Common myeloid progenitor, CD34-positive (primary cell): ENCODE data around the gene NR4A1.
A peak's percentile ranks its signal among the peaks of the same experiment; 100 is the strongest.

ENCODE experiments used
- CTCF ChIA-PET: fragments of 350-600 bp; sonication (Branson Sonifier 250); formaldehyde crosslinking; loops from one replicate; lab custom pipeline; 2021; ENCODE audit warnings: antibody characterized with exemption; lab: Charles Lee
- POLR2A ChIA-PET: fragments of 350-600 bp; sonication (Branson Sonifier 250); formaldehyde crosslinking; loops from one replicate; lab custom pipeline; 2021; ENCODE audit warnings: antibody characterized with exemption; lab: Charles Lee
- DNase-seq, 3 donors: peaks; one replicate each; pipeline versions ENCODE4 v3.0.0 to v3.0.0-alpha.2; 2013
- H3K27ac ChIP-seq, 2 experiments: 1 replicate in 1 of 2; 2 replicates in 1 of 2; pipeline ENCODE4 v1.7.0; 2013; ENCODE audit warnings: inconsistent platforms in 2 of 2, low read length in 2 of 2, mild to moderate bottlenecking in 2 of 2, low read depth in 1 of 2, moderate library complexity in 1 of 2; ENCODE audit not compliant: severe bottlenecking in 2 of 2, insufficient read depth in 1 of 2, poor library complexity in 1 of 2
- H3K27me3 ChIP-seq, 5 experiments: replicated peaks in 2 of 5; 1 replicate in 3 of 5; 2 replicates in 2 of 5; pipeline versions ENCODE4 v1.6.1 to v1.7.0; 2013; ENCODE audit warnings: low read length in 4 of 5, mild to moderate bottlenecking in 2 of 5, moderate library complexity in 2 of 5, inconsistent platforms in 1 of 5; ENCODE audit not compliant: insufficient read depth in 5 of 5, control insufficient read depth in 4 of 5
- H3K36me3 ChIP-seq, 4 experiments: 1 replicate in 2 of 4; 2 replicates in 2 of 4; pipeline versions ENCODE4 v1.6.1 to v1.7.0; 2013; ENCODE audit warnings: low read length in 3 of 4, control low read depth in 1 of 4, mild to moderate bottlenecking in 1 of 4; ENCODE audit not compliant: control insufficient read depth in 4 of 4, insufficient read depth in 4 of 4
- H3K4me1 ChIP-seq, 4 experiments: 1 replicate in 3 of 4; 2 replicates in 1 of 4; pipeline versions ENCODE4 v1.6.1 to v1.7.1; 2013; ENCODE audit warnings: low read length in 3 of 4, mild to moderate bottlenecking in 3 of 4, control low read depth in 1 of 4, inconsistent platforms in 1 of 4, moderate library complexity in 1 of 4; ENCODE audit not compliant: control insufficient read depth in 4 of 4, insufficient read depth in 4 of 4; ENCODE audit errors: control extremely low read depth in 1 of 4
- H3K4me3 ChIP-seq, 7 experiments: 1 replicate in 4 of 7; 2 replicates in 3 of 7; pipeline versions ENCODE4 v1.5.1 to v1.7.0; 2013; ENCODE audit warnings: mild to moderate bottlenecking in 7 of 7, low read length in 6 of 7, moderate library complexity in 6 of 7, inconsistent platforms in 2 of 7, low read depth in 2 of 7, control low read depth in 1 of 7; ENCODE audit not compliant: insufficient read depth in 4 of 7, control insufficient read depth in 1 of 7; ENCODE audit errors: extremely low read depth in 1 of 7
- H3K9me3 ChIP-seq, 5 experiments: 1 replicate in 4 of 5; 2 replicates in 1 of 5; pipeline versions ENCODE4 v1.6.1 to v1.7.1; 2013; ENCODE audit warnings: low read length in 4 of 5, mild to moderate bottlenecking in 2 of 5, inconsistent platforms in 1 of 5, low read depth in 1 of 5, moderate library complexity in 1 of 5; ENCODE audit not compliant: control insufficient read depth in 4 of 5, insufficient read depth in 2 of 5; ENCODE audit errors: control extremely low read depth in 1 of 5
- WGBS: methylation state at CpG from one replicate; pipeline ENCODE4 v1.1.5; 2013; ENCODE audit not compliant: insufficient coverage; 5-methylcytosine and 5-hydroxymethylcytosine counted together

NR4A1 gene

GRCh38 chr12:52023182-52023975, 27.9 kb upstream of the NR4A1 start:
- H3K27me3 ChIP-seq, result no peaks in the 10 kb centered on the region
- H3K4me1 ChIP-seq, result peaks cover 8 to 46% (median 43%) of the 10 kb centered on the region in 4 experiments
- POLR2A ChIA-PET, result interaction anchor here (0.8 to 6.4 kb wide), 15 partner anchors 9 to 654 kb away, joined by 3 to 120 read pairs (median 5); partner anchors contain the start of genes ATG101, NR4A1 and TAMALIN
- under 1% methylated on average over 53 of the region's 70 CpGs for WGBS
- DNase-seq, result peak; percentile 83 to 95 (median 90)
- CTCF ChIA-PET, result interaction anchor here (1.1 to 16.1 kb wide), 12 partner anchors 15 to 129 kb away, joined by 4 to 661 read pairs (median 18); partner anchors contain the start of genes ATG101, NR4A1, SMIM41 and TAMALIN
- peak overlapping the region; percentile 51 to 86 (median 70) for H3K4me3 ChIP-seq
- H3K27ac ChIP-seq, result peak overlapping the region; percentile 25 to 78
- no peaks in the 10 kb centered on the region for H3K36me3 ChIP-seq
- H3K9me3 ChIP-seq, result no peaks in the 10 kb centered on the region

DNA sequence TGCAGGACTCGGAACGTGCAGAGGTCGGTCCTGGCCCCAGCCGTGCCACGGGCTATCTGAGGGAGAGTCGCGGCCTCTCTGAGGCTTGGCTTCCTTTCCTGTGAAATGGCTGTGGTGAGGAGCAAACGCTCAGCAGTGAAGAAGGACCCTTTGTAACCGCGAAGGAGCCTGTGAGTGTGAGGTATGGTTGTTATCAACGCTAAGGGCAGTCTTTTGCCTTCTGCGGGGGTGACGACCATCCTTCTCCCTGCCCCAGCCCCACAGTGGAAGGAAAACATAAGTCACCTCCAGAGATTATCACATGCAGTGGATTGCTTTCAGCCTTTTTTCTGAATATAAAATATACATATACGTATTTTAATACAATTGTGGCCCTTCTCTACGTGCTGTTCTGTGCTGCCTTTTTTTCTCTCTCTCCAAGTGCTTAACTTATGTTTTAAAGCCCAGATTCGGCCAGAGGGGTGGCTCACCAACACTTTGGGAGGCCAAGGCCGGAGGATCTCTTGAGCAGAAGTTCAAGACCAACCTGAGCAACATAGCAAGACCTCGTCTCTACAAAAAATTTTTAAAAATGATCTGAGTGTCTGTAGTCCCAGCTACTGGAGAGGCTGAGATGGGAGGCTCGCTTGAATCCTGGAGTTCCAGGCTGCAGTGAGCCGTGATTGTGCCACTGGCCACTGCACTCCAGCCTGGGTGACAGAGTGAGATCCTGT, 27.1 kb upstream of the NR4A1 start:
- peaks cover 8 to 46% (median 43%) of the 10 kb centered on the region in 4 experiments for H3K4me1 ChIP-seq
- H3K27me3 ChIP-seq, result no peaks in the 10 kb centered on the region
- 10% methylated on average over 9 of the region's 20 CpGs for WGBS
- POLR2A ChIA-PET, result interaction anchor here (1.1 to 6.4 kb wide), 13 partner anchors 9 to 58 kb away, joined by 4 to 120 read pairs (median 5); partner anchors contain the start of genes NR4A1 and TAMALIN
- peak overlapping the region in 1 of 2 experiments; percentile 61 for H3K27ac ChIP-seq
- H3K4me3 ChIP-seq, result peak overlapping the region; percentile 11 to 86 (median 70)
- no peak for DNase-seq
- CTCF ChIA-PET, result interaction anchor here (0.6 to 16.1 kb wide), 18 partner anchors 16 to 1348 kb away, joined by 3 to 661 read pairs (median 8); partner anchors contain the start of genes ATG101, NR4A1, SMIM41 and TAMALIN
- H3K9me3 ChIP-seq, result no peaks in the 10 kb centered on the region
- H3K36me3 ChIP-seq, result no peaks in the 10 kb centered on the region

- POLR2A ChIA-PET, result interaction anchor here (0.9 to 6.4 kb wide), 11 partner anchors 12 to 58 kb away, joined by 3 to 38 read pairs (median 6); partner anchors contain the start of genes ATG101, NR4A1 and TAMALIN
- no peak overlapping the region for H3K27ac ChIP-seq
- CTCF ChIA-PET, result interaction anchor here (0.6 to 16.1 kb wide), 23 partner anchors 10 to 1347 kb away, joined by 3 to 661 read pairs (median 6); partner anchors contain the start of genes ATG101, NR4A1, SMIM41 and TAMALIN
- H3K4me1 ChIP-seq, result peaks cover 8 to 46% (median 43%) of the 10 kb centered on the region in 4 experiments
- no peaks in the 10 kb centered on the region for H3K36me3 ChIP-seq
- no peaks in the 10 kb centered on the region for H3K9me3 ChIP-seq
- H3K27me3 ChIP-seq, result no peaks in the 10 kb centered on the region
- H3K4me3 ChIP-seq, result peak overlapping the region in 5 of 7 experiments; percentile 17 to 86 (median 72)
- 39% methylated on average over 11 of the region's 15 CpGs for WGBS
- DNase-seq, result peak in 2 of 3 donors; percentile 72 to 75
These were observed 26.4 kb upstream of the NR4A1 start for GRCh38 chr12:52024845-52025230.

DNA sequence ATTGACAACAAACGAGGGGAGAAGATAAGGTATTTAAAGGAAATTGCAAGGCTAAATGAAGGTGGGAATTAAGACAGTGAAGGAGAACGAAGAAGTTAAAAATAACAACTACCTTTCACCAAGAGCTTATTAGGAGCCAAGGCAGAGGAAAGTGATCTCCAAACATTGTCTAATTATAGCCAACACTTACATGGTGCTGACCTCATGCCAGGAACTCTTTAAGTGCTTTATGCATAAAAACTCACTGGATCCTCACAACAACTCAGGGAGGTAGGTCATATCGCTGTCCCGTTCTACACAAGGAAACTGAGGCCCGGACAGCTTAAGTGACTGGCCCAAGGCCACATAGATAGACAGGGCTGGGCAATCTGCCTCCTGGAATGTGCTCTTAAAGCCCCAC, 25.0 kb upstream of the NR4A1 start:
- H3K4me1 ChIP-seq, result peaks cover 8 to 36% (median 35%) of the 10 kb centered on the region in 4 experiments
- DNase-seq, result no peak
- H3K36me3 ChIP-seq, result no peaks in the 10 kb centered on the region
- no peak overlapping the region for H3K27ac ChIP-seq
- 94% methylated on average over 3 of the region's 5 CpGs for WGBS
- no peaks in the 10 kb centered on the region for H3K9me3 ChIP-seq
- ChIA-PET POLR2A (interaction anchor here (0.6 to 6.4 kb wide), 11 partner anchors 11 to 112 kb away, joined by 3 to 38 read pairs (median 6); partner anchors contain the start of genes ATG101 and NR4A1), CTCF (interaction anchor here (0.9 to 16.1 kb wide), 17 partner anchors 14 to 128 kb away, joined by 3 to 661 read pairs (median 8); partner anchors contain the start of genes ATG101, NR4A1, SMIM41 and TAMALIN)
- H3K27me3 ChIP-seq, result no peaks in the 10 kb centered on the region
- H3K4me3 ChIP-seq, result no peak overlapping the region

DNA sequence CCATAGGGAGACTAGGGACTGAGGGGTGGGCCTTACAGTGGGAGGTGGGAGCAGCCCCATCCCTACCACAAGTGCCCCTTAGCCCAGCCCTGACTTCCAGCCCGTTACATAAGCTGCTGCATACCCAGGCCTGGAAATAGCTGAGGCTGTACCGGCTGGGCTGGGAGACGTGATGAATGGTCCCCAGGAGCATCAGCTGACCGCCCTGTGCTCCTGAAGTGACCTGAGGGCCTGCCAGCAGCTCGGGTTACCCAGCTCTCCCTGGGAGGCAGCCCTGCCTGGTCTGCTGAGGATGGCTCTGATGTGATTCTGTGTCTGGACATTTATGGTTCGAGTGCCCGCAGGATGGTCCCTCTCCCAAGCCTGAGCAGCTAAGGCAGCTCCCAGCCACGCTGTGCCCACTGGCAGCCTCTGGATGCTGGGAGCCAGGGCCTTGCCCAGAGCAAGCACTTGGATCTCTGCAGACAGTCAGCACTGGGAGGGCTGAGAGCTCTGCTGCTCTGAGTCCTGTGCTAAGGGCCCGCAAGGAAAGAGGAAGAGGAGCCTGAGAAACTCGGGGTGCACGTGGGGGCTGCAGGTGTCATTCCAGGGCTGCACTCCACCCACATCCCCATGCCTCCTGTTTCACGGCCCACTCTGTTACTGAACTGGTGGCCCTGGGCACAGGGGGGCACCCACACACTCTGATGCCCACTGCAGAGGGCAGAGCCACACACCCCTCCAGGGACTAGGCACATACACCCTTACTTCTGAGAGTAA, 24.0 kb upstream of the NR4A1 start:
- WGBS, result 98% methylated on average over 9 of the region's 12 CpGs

GRCh38 chr12:52029685-52030084, 21.6 kb upstream of the NR4A1 start:
- Histone ChIP-seq H3K27me3 (peaks cover 0 to 3% (median 0%) of the 10 kb centered on the region in 5 experiments), H3K36me3 (no peaks in the 10 kb centered on the region), H3K9me3 (no peaks in the 10 kb centered on the region), H3K4me3 (no peak overlapping the region), H3K4me1 (peaks cover under 1 to 37% (median 31%) of the 10 kb centered on the region in 4 experiments), H3K27ac (no peak overlapping the region)
- ChIA-PET CTCF (interaction anchor here (1.2 to 16.1 kb wide), 7 partner anchors 9 to 44 kb away, joined by 4 to 661 read pairs (median 6); partner anchors contain the start of genes ATG101, NR4A1 and SMIM41), POLR2A (no interaction called here)
- DNase-seq, result no peak
- WGBS, result 93% methylated on average over 4 of the region's 4 CpGs

More for the DNA sequence above, 24.0 kb upstream of the NR4A1 start:
- H3K4me3 ChIP-seq, result no peak overlapping the region
- H3K4me1 ChIP-seq, result peaks cover 8 to 36% (median 35%) of the 10 kb centered on the region in 4 experiments
- no peaks in the 10 kb centered on the region for H3K9me3 ChIP-seq
- no peak for DNase-seq
- POLR2A ChIA-PET, result interaction anchor here (0.6 to 2.7 kb wide), 3 partner anchors 16 to 42 kb away, joined by 4 to 16 read pairs (median 11); partner anchors contain the start of genes ATG101 and NR4A1
- H3K27ac ChIP-seq, result no peak overlapping the region
- no peaks in the 10 kb centered on the region for H3K27me3 ChIP-seq
- H3K36me3 ChIP-seq, result no peaks in the 10 kb centered on the region
- CTCF ChIA-PET, result interaction anchor here (1.4 to 16.1 kb wide), 8 partner anchors 13 to 97 kb away, joined by 7 to 661 read pairs (median 208); partner anchors contain the start of genes ATG101, NR4A1, SMIM41 and TAMALIN
